Lower leg skin (tissue), 4 donors: ENCODE results near the gene HSF4. TPM values are rescaled to one million over a fixed set of nuclear protein-coding genes. Genes with fewer than 3 reads are reported as not detected.

Experiments
- DNase-seq, 2 donors: peaks; one replicate each; pipeline ENCODE4 v3.0.0-alpha.2; 2019; ENCODE audit warnings: low spot score in 2 of 2
- H3K4me3 ChIP-seq: fragments of 200-600 bp; sonication (generic); 2 replicates; pipeline ENCODE4 v1.5.1; 2017; ENCODE audit warnings: mild to moderate bottlenecking, low read depth; ENCODE audit not compliant: poor library complexity, severe bottlenecking
- POLR2A ChIP-seq, 2 donors: fragments of 450-650 bp; IDR thresholded peaks; one replicate each; pipeline ENCODE4 v1.6.1; 2016 to 2017; ENCODE audit warnings: antibody characterized with exemption in 2 of 2, mild to moderate bottlenecking in 1 of 2, moderate library complexity in 1 of 2
- WGBS, 2 donors: methylation state at CpG; one replicate each; pipeline ENCODE4 v1.1.5; 2018; 5-methylcytosine and 5-hydroxymethylcytosine counted together
- intact Hi-C: fragments of 100-400 bp; cut with DNase I; formaldehyde crosslinking; loops from one replicate; pipeline ENCODE4 v1.15.0; 2023; ENCODE audit warnings: low total_unique reads
- total RNA-seq, 4 donors: library from RNA; depleted of rRNA; stranded (reverse); fragments of >200 nt; gene quantifications; one replicate each; pipeline ENCODE4 v1.1.0, GENCODE V29; 2016
- TF ChIP-seq, protein P1 (sequence below), 3 donors: fragments of 450-650 bp; IDR thresholded peaks; one replicate each; pipeline ENCODE4 v1.5.1; 2016; ENCODE audit warnings: antibody characterized with exemption in 3 of 3, mild to moderate bottlenecking in 3 of 3, moderate library complexity in 2 of 3

HSF4 gene
- total RNA-seq, 4 donors from 2014 or later = 48.3 to 131 (median 64.7) TPM

DNA sequence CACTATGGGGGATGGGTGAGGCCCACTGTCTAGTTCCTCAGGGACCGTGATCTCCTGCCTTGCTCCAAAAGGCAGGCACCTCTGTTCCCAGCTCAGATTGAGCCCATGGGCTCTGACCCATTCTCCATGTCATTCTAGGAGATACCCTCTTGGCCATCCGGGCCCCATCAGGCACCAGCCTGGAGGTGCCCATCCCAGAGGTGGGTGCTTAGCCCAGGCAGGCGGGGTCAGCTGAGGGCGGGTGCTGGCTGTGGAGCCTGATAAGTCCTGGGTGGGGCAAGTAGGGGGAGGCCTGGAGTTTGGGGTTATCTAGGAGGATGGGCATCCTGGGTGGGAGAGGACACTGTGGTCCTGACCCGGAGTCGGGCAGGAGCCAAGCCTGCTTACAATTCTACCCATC is 29.7 kb downstream of the HSF4 start:
- intact Hi-C loops = no loop called here
- WGBS, 2 donors = 90 to 91% methylated on average over 3 to 6 of the region's 6 CpGs
- TF ChIP-seq, protein P1, sequence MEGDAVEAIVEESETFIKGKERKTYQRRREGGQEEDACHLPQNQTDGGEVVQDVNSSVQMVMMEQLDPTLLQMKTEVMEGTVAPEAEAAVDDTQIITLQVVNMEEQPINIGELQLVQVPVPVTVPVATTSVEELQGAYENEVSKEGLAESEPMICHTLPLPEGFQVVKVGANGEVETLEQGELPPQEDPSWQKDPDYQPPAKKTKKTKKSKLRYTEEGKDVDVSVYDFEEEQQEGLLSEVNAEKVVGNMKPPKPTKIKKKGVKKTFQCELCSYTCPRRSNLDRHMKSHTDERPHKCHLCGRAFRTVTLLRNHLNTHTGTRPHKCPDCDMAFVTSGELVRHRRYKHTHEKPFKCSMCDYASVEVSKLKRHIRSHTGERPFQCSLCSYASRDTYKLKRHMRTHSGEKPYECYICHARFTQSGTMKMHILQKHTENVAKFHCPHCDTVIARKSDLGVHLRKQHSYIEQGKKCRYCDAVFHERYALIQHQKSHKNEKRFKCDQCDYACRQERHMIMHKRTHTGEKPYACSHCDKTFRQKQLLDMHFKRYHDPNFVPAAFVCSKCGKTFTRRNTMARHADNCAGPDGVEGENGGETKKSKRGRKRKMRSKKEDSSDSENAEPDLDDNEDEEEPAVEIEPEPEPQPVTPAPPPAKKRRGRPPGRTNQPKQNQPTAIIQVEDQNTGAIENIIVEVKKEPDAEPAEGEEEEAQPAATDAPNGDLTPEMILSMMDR (IDR thresholded peaks at IDR 0.05) = no peak
- DNase-seq = no peak
- H3K4me3 ChIP-seq = no peak overlapping the region

DNA sequence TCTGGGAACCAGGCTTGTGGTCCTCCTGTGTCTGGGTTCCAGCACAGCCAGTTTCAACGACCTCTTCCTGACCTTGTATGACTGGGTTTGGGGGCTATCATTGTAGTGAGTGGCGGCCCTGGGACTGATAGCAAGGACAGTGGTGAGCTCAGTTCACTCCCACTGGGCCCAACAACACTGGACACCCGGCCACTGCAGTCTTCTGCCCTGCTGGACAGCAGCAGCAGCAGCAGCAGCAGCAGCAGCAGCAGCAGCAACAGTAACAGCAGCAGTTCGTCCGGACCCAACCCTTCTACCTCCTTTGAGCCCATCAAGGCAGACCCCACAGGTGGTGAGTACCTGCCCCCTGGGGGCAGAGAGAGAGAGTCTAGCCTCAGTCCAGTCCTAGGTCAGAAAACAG is 31.1 kb downstream of the HSF4 start:
- DNase-seq = no peak
- H3K4me3 ChIP-seq = no peak overlapping the region
- TF ChIP-seq, protein P1 (IDR thresholded peaks at IDR 0.05) = no peak
- TF ChIP-seq POLR2A (IDR thresholded peaks at IDR 0.05) = no peak
- intact Hi-C loops = no loop called here
- 71 to 91% methylated on average over 3 to 5 of the region's 5 CpGs for WGBS, 2 donors

DNA sequence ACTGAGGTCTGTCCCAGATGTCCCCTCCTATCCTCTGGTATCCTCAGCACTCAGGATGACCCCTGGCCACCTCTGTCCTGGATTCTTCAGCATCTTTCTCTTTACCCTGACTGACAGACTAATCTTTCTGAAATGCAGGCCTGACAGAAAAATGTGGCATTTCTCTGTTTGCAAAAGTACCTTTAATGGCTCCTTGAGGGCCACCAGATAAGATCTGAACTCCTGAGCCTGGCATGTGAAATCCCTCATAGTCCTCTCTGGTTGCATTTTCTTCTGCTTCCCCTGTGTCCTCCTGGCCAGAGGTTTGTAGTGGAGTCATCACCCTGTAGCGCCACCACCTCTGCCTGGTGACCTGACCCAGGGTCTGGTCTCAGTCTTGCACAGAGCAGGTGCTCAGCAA is 32.3 kb downstream of the HSF4 start:
- DNase-seq = no peak
- no peak overlapping the region for H3K4me3 ChIP-seq
- WGBS, 2 donors = 100% methylated on average over 1 of the region's 1 CpG
- TF ChIP-seq, protein P1 (IDR thresholded peaks at IDR 0.05) = no peak
- no peak for TF ChIP-seq POLR2A (IDR thresholded peaks at IDR 0.05)
- intact Hi-C loops = no loop called here

DNA sequence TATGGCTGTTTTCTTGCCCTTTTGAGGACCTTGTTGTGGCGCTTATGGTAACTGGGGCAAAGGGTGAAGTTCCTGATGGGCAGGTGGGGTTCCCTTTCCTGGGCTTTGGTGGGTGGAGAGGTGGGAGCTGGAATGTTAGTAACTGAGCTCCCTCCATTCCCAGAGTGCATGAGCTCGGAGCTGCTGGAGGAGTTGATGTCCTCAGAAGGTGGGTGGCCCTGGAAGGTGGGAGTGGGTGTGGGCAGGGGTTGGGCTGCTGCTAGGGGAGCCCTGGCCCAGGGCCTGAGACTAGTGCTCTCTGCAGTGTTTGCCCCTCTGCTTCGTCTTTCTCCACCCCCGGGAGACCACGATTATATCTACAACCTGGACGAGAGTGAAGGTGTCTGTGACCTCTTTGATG is 33.2 kb downstream of the HSF4 start:
- TF ChIP-seq POLR2A (IDR thresholded peaks at IDR 0.05) = no peak
- TF ChIP-seq, protein P1 (IDR thresholded peaks at IDR 0.05) = no peak
- 77 to 85% methylated on average over 6 of the region's 6 CpGs for WGBS, 2 donors
- intact Hi-C loops = no loop called here
- DNase-seq = no peak
- no peak overlapping the region for H3K4me3 ChIP-seq

DNA sequence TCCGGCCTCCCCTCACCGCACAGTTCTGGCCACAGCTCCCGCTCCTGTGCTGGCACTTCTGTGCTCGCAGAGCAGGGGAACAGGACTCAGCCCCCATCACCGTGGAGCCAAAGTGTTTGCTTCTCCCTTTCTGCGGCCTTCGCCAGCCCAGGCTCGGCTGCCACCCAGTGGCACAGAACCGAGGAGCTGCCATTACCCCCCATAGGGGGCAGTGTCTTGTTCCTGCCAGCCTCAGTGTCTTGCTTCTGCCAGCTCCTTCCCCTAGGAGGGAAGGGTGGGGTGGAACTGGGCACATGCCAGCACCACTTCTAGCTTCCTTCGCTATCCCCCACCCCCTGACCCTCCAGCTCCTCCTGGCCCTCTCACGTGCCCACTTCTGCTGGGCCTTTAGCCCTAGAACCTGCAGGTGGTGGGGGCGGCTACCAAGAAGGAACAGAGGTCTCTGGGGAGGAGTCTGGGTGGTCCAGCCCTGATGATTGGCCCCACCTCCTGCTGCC is 33.7 kb downstream of the HSF4 start:
- 39 to 59% methylated on average over 11 to 12 of the region's 12 CpGs for WGBS, 2 donors
- no peak overlapping the region for H3K4me3 ChIP-seq
- TF ChIP-seq, protein P1 (IDR thresholded peaks at IDR 0.05) = no peak
- TF ChIP-seq POLR2A (IDR thresholded peaks at IDR 0.05) = no peak
- DNase-seq = no peak
- intact Hi-C loops = no loop called here
